Measurements from ENCODE around the gene LIF.

- TF ChIP-seq POLR2AphosphoS5 (IDR thresholded peaks at IDR 0.05) (no peak), CTCF (IDR thresholded peaks at IDR 0.05) (no peak)
Measured at GRCh38 chr22:30274437-30274812, 27.9 kb upstream of the LIF start.
